ENCODE data around the gene SUZ12.
"Not testable (repeated sequence)": the region's sequence is repeated elsewhere in the genome, so short reads cannot be mapped to it uniquely, and the experiment has no call there.

Gene SUZ12

GRCh38 chr17:31936615-31937609 is at the start of gene SUZ12:
Gene SUZ12, plus strand, starts transcription at chr17:31937007. Its CDS starts 240 bp downstream, at chr17:31937247.
- peak; percentile 81 for DNase-seq

GRCh38 chr17:31888124-31888523 is 48.7 kb upstream of the SUZ12 start:
- no peak for DNase-seq

GRCh38 chr17:31900877-31901276 is 35.9 kb upstream of the SUZ12 start:
- DNase-seq = no peak

GRCh38 chr17:31902693-31903092 is 34.1 kb upstream of the SUZ12 start:
- no peak for DNase-seq

GRCh38 chr17:31903401-31903800 is 33.4 kb upstream of the SUZ12 start:
- DNase-seq = no peak

GRCh38 chr17:31907342-31907962 is 29.4 kb upstream of the SUZ12 start:
- DNase-seq = peak; percentile 67

- DNase-seq = no peak
Measured at GRCh38 chr17:31908386-31908785, 28.4 kb upstream of the SUZ12 start.

GRCh38 chr17:31912705-31913104 is 24.1 kb upstream of the SUZ12 start:
- not testable (repeated sequence) for DNase-seq

- DNase-seq = no peak
Measured at GRCh38 chr17:31915456-31916100, 21.2 kb upstream of the SUZ12 start.

- no peak for DNase-seq
Measured at GRCh38 chr17:31916491-31917064, 20.2 kb upstream of the SUZ12 start.

- no peak for DNase-seq
Measured at GRCh38 chr17:31917065-31917529, 19.7 kb upstream of the SUZ12 start.

- DNase-seq = not testable (repeated sequence)
Measured at GRCh38 chr17:31917721-31918120, 19.1 kb upstream of the SUZ12 start.

GRCh38 chr17:31918701-31919128 is 18.1 kb upstream of the SUZ12 start:
- DNase-seq = no peak

GRCh38 chr17:31919802-31920525 is 16.8 kb upstream of the SUZ12 start:
- DNase-seq = no peak

- DNase-seq = no peak
Measured at GRCh38 chr17:31926100-31926729, 10.6 kb upstream of the SUZ12 start.

- DNase-seq = no peak
Measured at GRCh38 chr17:31931756-31932155, 5.1 kb upstream of the SUZ12 start.

GRCh38 chr17:31935512-31935911 is 1.3 kb upstream of the SUZ12 start:
- no peak for DNase-seq

GRCh38 chr17:31937926-31938641 is 1.3 kb downstream of the SUZ12 start:
- DNase-seq = not testable (repeated sequence)

- not testable (repeated sequence) for DNase-seq
Measured at GRCh38 chr17:31941916-31942315, 5.1 kb downstream of the SUZ12 start.

GRCh38 chr17:31942396-31942795 is 5.6 kb downstream of the SUZ12 start:
- not testable (repeated sequence) for DNase-seq

- DNase-seq = not testable (repeated sequence)
Measured at GRCh38 chr17:31951953-31952352, 15.1 kb downstream of the SUZ12 start.
